SK-N-MC (cell line): ENCODE results near the gene OR51A2.

Experiments used
- DNase-seq: peaks from one replicate; pipeline ENCODE4 v3.0.0-alpha.2; 2011; ENCODE audit warnings: low read depth, low spot score
- H3K27ac ChIP-seq: fragments of 200-600 bp; sonication (generic); 2 replicates; pipeline ENCODE4 v1.5.1; 2016; ENCODE audit warnings: mixed run types
- H3K36me3 ChIP-seq: fragments of 200-600 bp; sonication (generic); 2 replicates; pipeline ENCODE4 v1.6.1; 2017; ENCODE audit warnings: antibody characterized with exemption, low read length, mixed read lengths; ENCODE audit not compliant: insufficient read depth
- H3K4me3 ChIP-seq: fragments of 200-600 bp; sonication (generic); 2 replicates; pipeline ENCODE4 v1.5.1; 2016
- H3K9ac ChIP-seq: fragments of 200-600 bp; sonication (generic); 2 replicates; pipeline ENCODE4 v1.8.0; 2017; ENCODE audit warnings: mixed run types, mixed read lengths; ENCODE audit not compliant: insufficient read length
- H3K9me3 ChIP-seq: fragments of 200-600 bp; sonication (generic); 2 replicates; pipeline ENCODE4 v1.6.1; 2017; ENCODE audit warnings: low read depth, mild to moderate bottlenecking, antibody characterized with exemption, low read length, moderate library complexity, mixed read lengths
- EZH2 ChIP-seq: fragments of 200-600 bp; sonication (generic); IDR thresholded peaks from one replicate; pipeline ENCODE4 v1.6.1; 2017; ENCODE audit warnings: antibody characterized with exemption
- FOXP2 ChIP-seq: optimal IDR thresholded peaks from 2 replicates; pipeline ENCODE3; 2011; ENCODE audit warnings: mild to moderate bottlenecking, moderate library complexity; ENCODE audit not compliant: insufficient read depth; ENCODE audit errors: extremely low read length, control extremely low read depth
- POLR2AphosphoS5 ChIP-seq: IDR thresholded peaks from 2 replicates; pipeline ENCODE4 v1.6.1; 2012; ENCODE audit warnings: mild to moderate bottlenecking, low read depth, low read length, borderline replicate concordance

Gene OR51A2

GRCh38 chr11:4916581-4916980, 38.9 kb downstream of the OR51A2 start:
- TF ChIP-seq FOXP2 (no peak), EZH2 (no peak), POLR2AphosphoS5 (no peak)
- H3K9ac ChIP-seq, result no peak overlapping the region
- no peak for DNase-seq

More at GRCh38 chr11:4916581-4916980, 38.9 kb downstream of the OR51A2 start:
- H3K4me3 ChIP-seq, result no peak overlapping the region
- H3K9me3 ChIP-seq, result no peaks in the 10 kb centered on the region
- no peaks in the 10 kb centered on the region for H3K36me3 ChIP-seq
- H3K27ac ChIP-seq, result no peak overlapping the region
